Measurements from ENCODE around the gene EVX1.

DNA sequence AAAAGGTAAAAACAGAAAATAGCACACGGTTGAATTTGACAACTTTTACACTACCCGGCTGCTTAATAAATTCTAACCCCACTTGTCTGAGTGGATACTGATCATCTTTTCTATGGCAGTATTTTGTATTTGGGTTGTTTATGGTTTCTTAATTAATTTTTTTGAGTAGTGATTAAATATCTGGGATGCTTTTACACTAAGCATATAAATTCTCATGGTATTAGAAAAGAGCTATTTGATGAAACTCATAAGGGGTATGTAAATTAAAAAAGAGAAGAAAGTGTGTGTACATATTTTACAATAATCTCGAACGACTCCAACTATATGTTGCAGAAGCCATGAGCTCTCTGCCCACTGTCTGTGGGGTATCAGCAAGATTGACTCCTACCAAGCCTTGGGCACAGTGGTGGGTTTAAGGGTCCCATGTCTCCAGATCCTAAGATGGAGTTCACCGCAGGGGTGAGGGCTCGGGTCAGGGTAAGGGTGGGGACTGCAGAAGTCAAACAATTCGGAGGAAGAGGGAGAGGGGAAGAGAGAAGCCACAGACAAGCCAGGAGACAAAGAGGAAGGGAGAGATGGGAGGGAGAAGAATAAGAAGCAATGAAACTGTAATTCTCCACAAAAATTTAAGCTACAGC, 35.1 kb upstream of the EVX1 start:
- TF ChIP-seq, protein P1, sequence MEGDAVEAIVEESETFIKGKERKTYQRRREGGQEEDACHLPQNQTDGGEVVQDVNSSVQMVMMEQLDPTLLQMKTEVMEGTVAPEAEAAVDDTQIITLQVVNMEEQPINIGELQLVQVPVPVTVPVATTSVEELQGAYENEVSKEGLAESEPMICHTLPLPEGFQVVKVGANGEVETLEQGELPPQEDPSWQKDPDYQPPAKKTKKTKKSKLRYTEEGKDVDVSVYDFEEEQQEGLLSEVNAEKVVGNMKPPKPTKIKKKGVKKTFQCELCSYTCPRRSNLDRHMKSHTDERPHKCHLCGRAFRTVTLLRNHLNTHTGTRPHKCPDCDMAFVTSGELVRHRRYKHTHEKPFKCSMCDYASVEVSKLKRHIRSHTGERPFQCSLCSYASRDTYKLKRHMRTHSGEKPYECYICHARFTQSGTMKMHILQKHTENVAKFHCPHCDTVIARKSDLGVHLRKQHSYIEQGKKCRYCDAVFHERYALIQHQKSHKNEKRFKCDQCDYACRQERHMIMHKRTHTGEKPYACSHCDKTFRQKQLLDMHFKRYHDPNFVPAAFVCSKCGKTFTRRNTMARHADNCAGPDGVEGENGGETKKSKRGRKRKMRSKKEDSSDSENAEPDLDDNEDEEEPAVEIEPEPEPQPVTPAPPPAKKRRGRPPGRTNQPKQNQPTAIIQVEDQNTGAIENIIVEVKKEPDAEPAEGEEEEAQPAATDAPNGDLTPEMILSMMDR (IDR thresholded peaks at IDR 0.05), result no peak
- TF ChIP-seq POLR2A (IDR thresholded peaks at IDR 0.05), result no peak
